SU-DHL-6 (cell line): ENCODE measurements around the gene STK16.

ENCODE experiments used
- H2AFZ ChIP-seq: fragments of 200-600 bp; sonication (generic); 2 replicates; pipeline ENCODE4 v1.6.1; 2014; ENCODE audit warnings: low read depth, mild to moderate bottlenecking, moderate library complexity, mixed read lengths, antibody characterized with exemption, low read length; ENCODE audit not compliant: severe bottlenecking
- H3F3A ChIP-seq: fragments of 200-600 bp; shearing (Covaris generic); 2 replicates; pipeline ENCODE4 v1.6.0; 2016; ENCODE audit warnings: antibody characterized with exemption, mild to moderate bottlenecking; ENCODE audit not compliant: insufficient read depth
- H3K27ac ChIP-seq: fragments of 200-600 bp; sonication (generic); 2 replicates; pipeline ENCODE4 v1.5.1; 2016; ENCODE audit warnings: low read depth, mild to moderate bottlenecking, low read length, moderate library complexity, mixed read lengths
- H3K27me3 ChIP-seq: fragments of 200-600 bp; sonication (generic), shearing (Covaris generic); 2 replicates; pipeline ENCODE4 v1.6.0; 2014; ENCODE audit warnings: mild to moderate bottlenecking, low read length
- H3K36me3 ChIP-seq: fragments of 200-600 bp; sonication (generic); 2 replicates; pipeline ENCODE4 v1.6.1; 2014; ENCODE audit warnings: mild to moderate bottlenecking, low read length, mixed read lengths
- H3K4me2 ChIP-seq: fragments of 300-600, 200-600 bp; shearing (Covaris generic), sonication (generic); 2 replicates; pipeline ENCODE4 v1.6.0; 2014; ENCODE audit warnings: low read length, low read depth, mild to moderate bottlenecking; ENCODE audit not compliant: poor library complexity, severe bottlenecking
- H3K4me3 ChIP-seq: fragments of 200-600 bp; sonication (generic); 2 replicates; pipeline ENCODE4 v1.5.1; 2014; ENCODE audit warnings: antibody characterized with exemption, low read length, mild to moderate bottlenecking, mixed read lengths; ENCODE audit not compliant: insufficient read depth, poor library complexity, severe bottlenecking
- H3K79me2 ChIP-seq: fragments of 200-600 bp; sonication (generic); 2 replicates; pipeline ENCODE4 v1.6.1; 2014; ENCODE audit warnings: mild to moderate bottlenecking, low read length, moderate library complexity; ENCODE audit not compliant: insufficient read depth
- H3K9ac ChIP-seq: fragments of 200-600 bp; sonication (generic); 2 replicates; pipeline ENCODE4 v1.7.0; 2014; ENCODE audit warnings: mild to moderate bottlenecking, low read length
- H3K9me2 ChIP-seq: fragments of 200-600 bp; sonication (generic); replicated peaks from 2 replicates; pipeline ENCODE4 v1.6.1; 2014; ENCODE audit warnings: low read length; ENCODE audit not compliant: insufficient read depth
- H3K9me3 ChIP-seq: fragments of 200-600 bp; sonication (generic); 2 replicates; pipeline ENCODE4 v1.6.1; 2014; ENCODE audit warnings: low read length, mixed read lengths; ENCODE audit not compliant: insufficient read depth
- H4K20me1 ChIP-seq: fragments of 200-600 bp; sonication (generic); 2 replicates; pipeline ENCODE4 v1.6.1; 2014; ENCODE audit warnings: low read depth, mild to moderate bottlenecking, antibody characterized with exemption, low read length, moderate library complexity, mixed read lengths
- EZH2phosphoT487 ChIP-seq: fragments of 200-600 bp; sonication (generic), shearing (Covaris generic); conservative IDR thresholded peaks from 2 replicates; pipeline ENCODE4 v1.6.1; 2018; ENCODE audit warnings: mild to moderate bottlenecking, antibody characterized with exemption, low read length, moderate library complexity, mixed read lengths
- TF ChIP-seq, protein P1 (sequence below): fragments of 200-600 bp; sonication (generic); IDR thresholded peaks from one replicate; pipeline ENCODE4 v1.5.1; 2017; ENCODE audit warnings: antibody characterized with exemption, mild to moderate bottlenecking, low read length, moderate library complexity; ENCODE audit not compliant: insufficient read depth, poor library complexity, severe bottlenecking

Gene STK16

DNA sequence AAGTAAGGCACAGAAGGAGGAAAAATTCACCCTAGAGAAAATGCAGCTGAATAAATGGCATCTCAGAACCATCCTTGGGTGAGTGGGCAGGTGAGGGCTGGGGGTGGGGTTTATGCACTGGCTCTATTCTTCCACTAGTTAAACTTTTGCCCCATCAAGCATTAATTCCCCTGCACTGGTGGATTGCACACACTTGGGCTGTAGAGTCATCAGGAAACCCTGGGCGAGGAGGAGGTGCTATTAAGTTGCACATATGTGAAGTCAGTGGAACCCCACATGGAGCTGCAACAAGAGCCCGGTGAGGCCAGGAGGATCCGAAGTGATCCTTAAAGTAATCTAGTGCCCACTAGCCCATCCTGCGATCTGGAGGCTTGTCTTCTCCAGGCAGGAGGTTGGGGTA is 27.1 kb downstream of the STK16 start:
- TF ChIP-seq EZH2phosphoT487, result no peak
- TF ChIP-seq, protein P1, sequence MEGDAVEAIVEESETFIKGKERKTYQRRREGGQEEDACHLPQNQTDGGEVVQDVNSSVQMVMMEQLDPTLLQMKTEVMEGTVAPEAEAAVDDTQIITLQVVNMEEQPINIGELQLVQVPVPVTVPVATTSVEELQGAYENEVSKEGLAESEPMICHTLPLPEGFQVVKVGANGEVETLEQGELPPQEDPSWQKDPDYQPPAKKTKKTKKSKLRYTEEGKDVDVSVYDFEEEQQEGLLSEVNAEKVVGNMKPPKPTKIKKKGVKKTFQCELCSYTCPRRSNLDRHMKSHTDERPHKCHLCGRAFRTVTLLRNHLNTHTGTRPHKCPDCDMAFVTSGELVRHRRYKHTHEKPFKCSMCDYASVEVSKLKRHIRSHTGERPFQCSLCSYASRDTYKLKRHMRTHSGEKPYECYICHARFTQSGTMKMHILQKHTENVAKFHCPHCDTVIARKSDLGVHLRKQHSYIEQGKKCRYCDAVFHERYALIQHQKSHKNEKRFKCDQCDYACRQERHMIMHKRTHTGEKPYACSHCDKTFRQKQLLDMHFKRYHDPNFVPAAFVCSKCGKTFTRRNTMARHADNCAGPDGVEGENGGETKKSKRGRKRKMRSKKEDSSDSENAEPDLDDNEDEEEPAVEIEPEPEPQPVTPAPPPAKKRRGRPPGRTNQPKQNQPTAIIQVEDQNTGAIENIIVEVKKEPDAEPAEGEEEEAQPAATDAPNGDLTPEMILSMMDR, result no peak

DNA sequence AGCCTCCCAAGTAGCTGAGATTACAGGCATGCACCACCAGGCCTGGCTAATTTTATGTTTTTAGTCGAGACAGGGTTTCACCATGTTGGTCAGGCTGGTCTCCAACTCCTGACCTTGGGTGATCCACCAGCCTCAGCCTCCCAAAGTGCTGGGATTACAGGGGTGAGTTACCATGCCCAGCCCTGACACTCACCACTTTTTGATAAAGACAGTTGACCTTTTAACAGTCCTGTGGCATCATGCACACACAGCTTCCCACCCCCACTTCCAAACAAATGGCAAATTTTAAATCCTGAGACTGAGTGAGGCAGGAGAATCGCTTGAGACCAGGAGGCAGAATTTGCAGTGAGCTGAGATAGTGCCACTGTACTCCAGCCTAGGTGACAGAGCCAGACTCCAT is 27.7 kb downstream of the STK16 start:
- TF ChIP-seq, protein P1, result no peak
- TF ChIP-seq EZH2phosphoT487, result no peak
- no peaks in the 10 kb centered on the region for H3K36me3 ChIP-seq
- no peaks in the 10 kb centered on the region for H3K27me3 ChIP-seq
- H2AFZ ChIP-seq, result no peak overlapping the region
- H4K20me1 ChIP-seq, result no peaks in the 10 kb centered on the region
- no peak overlapping the region for H3K9ac ChIP-seq
- no peaks in the 10 kb centered on the region for H3K9me3 ChIP-seq
- 0 out of 2 replicates have a peak, but pooled peaks cover 4% of the 10 kb centered on the region for H3K79me2 ChIP-seq
- H3K4me2 ChIP-seq, result no peak overlapping the region
- no peaks in the 10 kb centered on the region for H3K9me2 ChIP-seq
- no peak overlapping the region for H3K27ac ChIP-seq
- H3K4me3 ChIP-seq, result no peak overlapping the region
- peaks cover 3% of the 10 kb centered on the region for H3F3A ChIP-seq

More for the DNA sequence above, 27.1 kb downstream of the STK16 start:
- Histone ChIP-seq H3K27ac (no peak overlapping the region), H2AFZ (no peak overlapping the region), H4K20me1 (no peaks in the 10 kb centered on the region), H3K4me3 (no peak overlapping the region), H3K4me2 (no peak overlapping the region), H3K79me2 (0 out of 2 replicates have a peak, but pooled peaks cover 3% of the 10 kb centered on the region), H3K9me3 (no peaks in the 10 kb centered on the region), H3K27me3 (no peaks in the 10 kb centered on the region), H3K9me2 (no peaks in the 10 kb centered on the region), H3K36me3 (no peaks in the 10 kb centered on the region), H3K9ac (no peak overlapping the region), H3F3A (no peaks in the 10 kb centered on the region)

DNA sequence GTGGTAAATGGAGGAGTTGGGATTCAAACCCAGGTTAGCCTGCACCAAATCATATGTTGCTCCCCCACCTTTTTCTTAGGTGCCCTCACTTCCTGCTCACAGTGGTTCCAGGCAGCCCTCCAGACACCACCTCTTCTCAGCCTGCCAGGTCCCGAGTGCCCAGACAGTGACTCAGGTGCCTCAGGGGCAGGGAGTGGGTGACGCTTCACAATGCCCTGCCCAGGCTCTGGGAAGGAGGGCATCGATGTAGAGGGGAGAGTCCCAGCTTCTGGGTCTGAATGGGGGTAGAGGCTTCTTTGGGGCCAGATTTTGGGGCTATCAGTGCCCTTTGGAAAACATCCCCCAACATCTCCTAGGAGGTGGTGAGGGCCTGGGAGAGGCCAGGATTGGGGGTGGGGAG is 28.7 kb downstream of the STK16 start:
- no peak overlapping the region for H3K4me2 ChIP-seq
- H3K79me2 ChIP-seq, result 0 out of 2 replicates have a peak, but pooled peaks cover 4% of the 10 kb centered on the region
- no peaks in the 10 kb centered on the region for H4K20me1 ChIP-seq
- H3K27ac ChIP-seq, result no peak overlapping the region
- H2AFZ ChIP-seq, result no peak overlapping the region
- H3K9me2 ChIP-seq, result no peaks in the 10 kb centered on the region
- no peaks in the 10 kb centered on the region for H3K36me3 ChIP-seq
- H3K4me3 ChIP-seq, result no peak overlapping the region
- H3K9ac ChIP-seq, result no peak overlapping the region
- no peaks in the 10 kb centered on the region for H3K9me3 ChIP-seq
- H3K27me3 ChIP-seq, result no peaks in the 10 kb centered on the region
- H3F3A ChIP-seq, result peaks cover 13% of the 10 kb centered on the region
- TF ChIP-seq EZH2phosphoT487, result no peak
- TF ChIP-seq, protein P1, result no peak
